A673 (cell line): Measurements from ENCODE around the gene YPEL2. TPM values are rescaled to one million over a fixed set of nuclear protein-coding genes. Genes with fewer than 3 reads are reported as not detected.

ENCODE experiments used
- BruUV-seq: library from RNA; stranded (reverse); fragments of 400-500 nt; replicated peaks from 2 replicates; lab custom pipeline; 2021; lab: Mats Ljungman, UMichigan
- CTCF ChIA-PET: fragments of 300-600 bp; sonication (Branson Sonifier 250); formaldehyde crosslinking; loops from one replicate; lab custom pipeline; 2022; ENCODE audit warnings: antibody characterized with exemption; lab: Charles Lee
- POLR2A ChIA-PET: fragments of 300-600 bp; sonication (Branson Sonifier 250); formaldehyde crosslinking; loops from one replicate; lab custom pipeline; 2022; ENCODE audit warnings: antibody characterized with exemption; ENCODE audit not compliant: low non-redundant PET; lab: Charles Lee
- DNase-seq: peaks from one replicate; pipeline ENCODE4 v3.0.0-alpha.2; 2015; ENCODE audit warnings: low spot score
- H3K27ac ChIP-seq: fragments of 200-600 bp; sonication (generic); 2 replicates; pipeline ENCODE4 v1.5.1; 2016; ENCODE audit warnings: mixed run types, low read depth, mild to moderate bottlenecking, mixed read lengths, antibody characterized with exemption, low read length; ENCODE audit not compliant: poor library complexity, severe bottlenecking
- H3K27me3 ChIP-seq: fragments of 200-600 bp; sonication (generic); replicated peaks from 2 replicates; pipeline ENCODE4 v1.6.1; 2017; ENCODE audit warnings: mixed run types, low read depth, mild to moderate bottlenecking, mixed read lengths, antibody characterized with exemption, low read length; ENCODE audit not compliant: insufficient read depth, poor library complexity
- H3K36me3 ChIP-seq: fragments of 200-600 bp; sonication (generic); 2 replicates; pipeline ENCODE4 v1.6.1; 2016; ENCODE audit warnings: mixed run types, mild to moderate bottlenecking, mixed read lengths, antibody characterized with exemption, low read length; ENCODE audit not compliant: insufficient read depth, poor library complexity, severe bottlenecking
- H3K4me1 ChIP-seq: fragments of 200-600 bp; sonication (generic); 2 replicates; pipeline ENCODE4 v1.6.1; 2017; ENCODE audit warnings: mixed run types, mild to moderate bottlenecking, mixed read lengths, antibody characterized with exemption, low read length; ENCODE audit not compliant: insufficient read depth, poor library complexity, severe bottlenecking
- H3K4me3 ChIP-seq: fragments of 200-600 bp; sonication (generic); 2 replicates; pipeline ENCODE4 v1.5.1; 2016; ENCODE audit warnings: low read depth, mixed run types, mild to moderate bottlenecking, mixed read lengths, low read length; ENCODE audit not compliant: poor library complexity, severe bottlenecking
- H3K9me3 ChIP-seq: fragments of 200-600 bp; sonication (generic); 2 replicates; pipeline ENCODE4 v1.6.1; 2016; ENCODE audit warnings: mixed run types, low read depth, mild to moderate bottlenecking, mixed read lengths, antibody characterized with exemption, low read length; ENCODE audit not compliant: poor library complexity, severe bottlenecking
- CTCF ChIP-seq: fragments of 300-800, 200-600 bp; sonication (generic); conservative IDR thresholded peaks from 2 replicates; pipeline ENCODE4 v1.5.1; 2017; ENCODE audit warnings: low read depth, mild to moderate bottlenecking, antibody characterized with exemption, low read length, moderate library complexity, mixed read lengths
- EZH2 ChIP-seq: fragments of 200-600 bp; sonication (generic); IDR thresholded peaks from 2 replicates; pipeline ENCODE4 v1.6.1; 2017; ENCODE audit warnings: borderline replicate concordance, low read depth, mild to moderate bottlenecking, mixed read lengths, antibody characterized with exemption, low read length; ENCODE audit not compliant: poor library complexity, severe bottlenecking
- intact Hi-C: fragments of 100-400 bp; cut with micrococcal nuclease; formaldehyde crosslinking; loops from one replicate; pipeline ENCODE4 v1.10.0; 2022; ENCODE audit not compliant: unreplicated experiment
- total RNA-seq: library from RNA; stranded (reverse); gene quantifications from 2 replicates; pipeline ENCODE4 v1.2.3, GENCODE V29; 2021

Gene YPEL2
- total RNA-seq, 1 experiment from 2014 or later: 0.60 TPM

GRCh38 chr17:59424331-59424730 lies 92.9 kb downstream of the YPEL2 start:
- Histone ChIP-seq H3K4me3 (no peak overlapping the region), H3K27ac (no peak overlapping the region), H3K36me3 (no peaks in the 10 kb centered on the region), H3K27me3 (no peaks in the 10 kb centered on the region), H3K9me3 (no peaks in the 10 kb centered on the region), H3K4me1 (no peaks in the 10 kb centered on the region)
- ChIA-PET CTCF (interaction anchor here (0.9 kb wide), 1 partner anchor 20 kb away, joined by 7 read pairs; no protein-coding TSS in a partner anchor), POLR2A (no interaction called here)
- intact Hi-C loops: no loop called here
- TF ChIP-seq EZH2 (no peak), CTCF (no peak)
- BruUV-seq: no TSS peak
- no peak for DNase-seq

- no peaks in the 10 kb centered on the region for H3K36me3 ChIP-seq
- intact Hi-C loops: no loop called here
- CTCF ChIA-PET: interaction anchor here (0.9 kb wide), 1 partner anchor 19 kb away, joined by 7 read pairs; no protein-coding TSS in a partner anchor
- H3K27me3 ChIP-seq: no peaks in the 10 kb centered on the region
- no peaks in the 10 kb centered on the region for H3K4me1 ChIP-seq
- H3K9me3 ChIP-seq: no peaks in the 10 kb centered on the region
- H3K27ac ChIP-seq: no peak overlapping the region
- DNase-seq: no peak
- no TSS peak for BruUV-seq
- POLR2A ChIA-PET: no interaction called here
- no peak overlapping the region for H3K4me3 ChIP-seq
- TF ChIP-seq EZH2 (no peak), CTCF (no peak)
Observed at GRCh38 chr17:59425085-59425931, 93.9 kb downstream of the YPEL2 start.

GRCh38 chr17:59426031-59426430 lies 94.6 kb downstream of the YPEL2 start:
- Histone ChIP-seq H3K36me3 (no peaks in the 10 kb centered on the region), H3K4me1 (no peaks in the 10 kb centered on the region), H3K9me3 (no peaks in the 10 kb centered on the region), H3K27me3 (no peaks in the 10 kb centered on the region), H3K27ac (no peak overlapping the region), H3K4me3 (no peak overlapping the region)
- ChIA-PET CTCF (no interaction called here), POLR2A (no interaction called here)
- no peak for DNase-seq
- BruUV-seq: no TSS peak
- no peak for TF ChIP-seq CTCF
- TF ChIP-seq EZH2: no peak
- intact Hi-C loops: no loop called here
